SK-N-MC (cell line): Measurements from ENCODE around the gene CLK3.
"Not testable (repeated sequence)": the region's sequence is repeated elsewhere in the genome, so short reads cannot be mapped to it uniquely, and the experiment has no call there.

Experiments used
- EZH2 ChIP-seq: fragments of 200-600 bp; sonication (generic); IDR thresholded peaks from one replicate; pipeline ENCODE4 v1.6.1; 2017; ENCODE audit warnings: antibody characterized with exemption
- POLR2AphosphoS5 ChIP-seq: IDR thresholded peaks from 2 replicates; pipeline ENCODE4 v1.6.1; 2012; ENCODE audit warnings: mild to moderate bottlenecking, low read depth, low read length, borderline replicate concordance

DNA sequence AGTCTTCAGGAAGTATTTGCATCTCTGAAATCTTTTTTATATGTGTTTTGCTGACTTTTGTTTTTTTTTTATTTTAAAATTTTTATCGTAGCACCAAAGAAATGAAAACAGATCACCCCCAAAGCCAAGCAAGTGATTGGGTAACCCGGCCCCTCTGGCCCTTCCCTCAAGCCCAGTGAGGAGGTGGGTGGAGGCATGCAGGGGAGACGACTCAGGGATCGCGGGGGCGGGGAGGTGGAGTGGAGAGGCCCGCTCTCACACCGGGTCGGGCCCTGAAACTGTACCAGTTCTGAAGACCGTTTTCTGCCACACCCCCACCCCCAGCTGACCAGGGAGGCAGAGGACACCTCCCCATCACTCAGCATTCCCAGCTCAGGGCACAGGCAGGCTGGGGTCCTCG, 18.9 kb upstream of the CLK3 start:
- not testable (repeated sequence) for TF ChIP-seq EZH2, POLR2AphosphoS5
